ENCODE results near the gene PRR5L. TPM values are rescaled to one million over a fixed set of nuclear protein-coding genes. Genes with fewer than 3 reads are reported as not detected.

PRR5L gene
- total and polyA plus RNA-seq, 7 donors = 3.3 to 105 (median 11.9) TPM

GRCh38 chr11:36308577-36308976 is 12.5 kb downstream of the PRR5L start:
- WGBS, 2 donors = 60 to 77% methylated on average over 1 of the region's 1 CpG
- Histone ChIP-seq H3K9me3 (no peaks in the 10 kb centered on the region), H3K27me3 (no peaks in the 10 kb centered on the region), H3K36me3 (no peaks in the 10 kb centered on the region), H3K4me3 (no peak overlapping the region), H3K4me1 (no peaks in the 10 kb centered on the region), H3K27ac (no peak overlapping the region)
- no peak for DNase-seq
- TF ChIP-seq EP300 (IDR thresholded peaks at IDR 0.05) = no peak
- TF ChIP-seq CTCF (IDR thresholded peaks at IDR 0.05) = no peak
- no peak for TF ChIP-seq POLR2AphosphoS5 (IDR thresholded peaks at IDR 0.05)
- TF ChIP-seq POLR2A (IDR thresholded peaks at IDR 0.05) = no peak
- intact Hi-C loops (cut with DNase I) = no loop called here

- intact Hi-C loops (cut with DNase I) = no loop called here
Observed at GRCh38 chr11:36309779-36310178, 13.7 kb downstream of the PRR5L start.

GRCh38 chr11:36311926-36312595 is 16.0 kb downstream of the PRR5L start:
- intact Hi-C loops (cut with DNase I) = no loop called here
- TF ChIP-seq CTCF (IDR thresholded peaks at IDR 0.05) = no peak
- TF ChIP-seq POLR2AphosphoS5 (IDR thresholded peaks at IDR 0.05) = no peak
- no peak for TF ChIP-seq EP300 (IDR thresholded peaks at IDR 0.05)
- TF ChIP-seq POLR2A (IDR thresholded peaks at IDR 0.05) = no peak
- H3K4me3 ChIP-seq = no peak overlapping the region

More at GRCh38 chr11:36309779-36310178, 13.7 kb downstream of the PRR5L start:
- TF ChIP-seq EP300 (IDR thresholded peaks at IDR 0.05) = no peak
- no peak for TF ChIP-seq POLR2A (IDR thresholded peaks at IDR 0.05)
- no peak for TF ChIP-seq CTCF (IDR thresholded peaks at IDR 0.05)
- no peak for TF ChIP-seq POLR2AphosphoS5 (IDR thresholded peaks at IDR 0.05)
- no peak overlapping the region for H3K4me3 ChIP-seq
- H3K9me3 ChIP-seq = no peaks in the 10 kb centered on the region
- 95 to 96% methylated on average over 4 of the region's 4 CpGs for WGBS, 2 donors
- no peak overlapping the region for H3K27ac ChIP-seq
- H3K27me3 ChIP-seq = no peaks in the 10 kb centered on the region
- no peaks in the 10 kb centered on the region for H3K36me3 ChIP-seq
- no peaks in the 10 kb centered on the region for H3K4me1 ChIP-seq
- no peak for DNase-seq

GRCh38 chr11:36312611-36313472 is 16.8 kb downstream of the PRR5L start:
- H3K9me3 ChIP-seq = no peaks in the 10 kb centered on the region

More at GRCh38 chr11:36311926-36312595, 16.0 kb downstream of the PRR5L start:
- no peaks in the 10 kb centered on the region for H3K4me1 ChIP-seq
- no peak overlapping the region for H3K27ac ChIP-seq
- H3K36me3 ChIP-seq = no peaks in the 10 kb centered on the region
- no peak for DNase-seq
- no peaks in the 10 kb centered on the region for H3K9me3 ChIP-seq
- no peaks in the 10 kb centered on the region for H3K27me3 ChIP-seq
- WGBS, 2 donors = 95 to 96% methylated on average over 4 of the region's 4 CpGs

More at GRCh38 chr11:36312611-36313472, 16.8 kb downstream of the PRR5L start:
- DNase-seq = no peak
- Histone ChIP-seq H3K4me1 (no peaks in the 10 kb centered on the region), H3K4me3 (no peak overlapping the region), H3K27me3 (no peaks in the 10 kb centered on the region), H3K36me3 (no peaks in the 10 kb centered on the region), H3K27ac (no peak overlapping the region)
- TF ChIP-seq POLR2AphosphoS5 (IDR thresholded peaks at IDR 0.05) (no peak), CTCF (IDR thresholded peaks at IDR 0.05) (no peak), EP300 (IDR thresholded peaks at IDR 0.05) (no peak), POLR2A (IDR thresholded peaks at IDR 0.05) (no peak)
- intact Hi-C loops (cut with DNase I) = no loop called here
- 69 to 75% methylated on average over 6 of the region's 6 CpGs for WGBS, 2 donors

Measured in sigmoid colon (tissue), 7 donors.